Measurements from ENCODE around the gene EDIL3.

DNA sequence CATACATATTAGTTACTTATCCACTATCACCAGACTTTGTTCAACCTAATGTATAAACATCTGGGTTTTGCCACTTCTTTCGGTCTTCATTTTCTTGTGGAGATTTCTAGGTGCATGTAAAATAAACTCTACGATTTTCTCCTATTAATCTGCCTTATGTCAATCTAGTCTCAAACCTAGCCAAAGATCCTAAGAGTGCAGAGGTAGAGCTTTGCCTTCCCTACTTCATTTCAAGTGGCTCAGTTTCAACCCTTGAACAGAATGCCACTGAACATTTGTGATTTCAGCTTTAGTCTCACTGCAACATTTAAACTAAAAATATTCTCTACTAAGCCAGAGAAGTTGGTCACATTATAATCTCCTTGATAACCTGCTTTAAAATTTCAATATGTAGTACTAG is 94.0 kb downstream of the EDIL3 start:
- TF ChIP-seq, protein P1, sequence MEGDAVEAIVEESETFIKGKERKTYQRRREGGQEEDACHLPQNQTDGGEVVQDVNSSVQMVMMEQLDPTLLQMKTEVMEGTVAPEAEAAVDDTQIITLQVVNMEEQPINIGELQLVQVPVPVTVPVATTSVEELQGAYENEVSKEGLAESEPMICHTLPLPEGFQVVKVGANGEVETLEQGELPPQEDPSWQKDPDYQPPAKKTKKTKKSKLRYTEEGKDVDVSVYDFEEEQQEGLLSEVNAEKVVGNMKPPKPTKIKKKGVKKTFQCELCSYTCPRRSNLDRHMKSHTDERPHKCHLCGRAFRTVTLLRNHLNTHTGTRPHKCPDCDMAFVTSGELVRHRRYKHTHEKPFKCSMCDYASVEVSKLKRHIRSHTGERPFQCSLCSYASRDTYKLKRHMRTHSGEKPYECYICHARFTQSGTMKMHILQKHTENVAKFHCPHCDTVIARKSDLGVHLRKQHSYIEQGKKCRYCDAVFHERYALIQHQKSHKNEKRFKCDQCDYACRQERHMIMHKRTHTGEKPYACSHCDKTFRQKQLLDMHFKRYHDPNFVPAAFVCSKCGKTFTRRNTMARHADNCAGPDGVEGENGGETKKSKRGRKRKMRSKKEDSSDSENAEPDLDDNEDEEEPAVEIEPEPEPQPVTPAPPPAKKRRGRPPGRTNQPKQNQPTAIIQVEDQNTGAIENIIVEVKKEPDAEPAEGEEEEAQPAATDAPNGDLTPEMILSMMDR (IDR thresholded peaks at IDR 0.05): no peak
- TF ChIP-seq POLR2A (IDR thresholded peaks at IDR 0.05): no peak

All from sigmoid colon (tissue), 3 donors.